LHCN-M2 (cell line): ENCODE measurements around the gene CPED1. TPM values are rescaled to one million over a fixed set of nuclear protein-coding genes. Genes with fewer than 3 reads are reported as not detected.
A peak's percentile ranks its signal among the peaks of the same experiment; 100 is the strongest.

Experiments used
- DNase-seq: peaks from one replicate; pipeline ENCODE4 v3.0.0-alpha.2; 2012; ENCODE audit warnings: low read depth
- polyA plus RNA-seq: library from polyadenylated mRNA; unstranded; fragments of >200 nt; gene quantifications from one replicate; pipeline ENCODE4 v1.2.1, GENCODE V29; 2012; ENCODE audit warnings: missing spikeins
- total RNA-seq: library from RNA; depleted of rRNA; stranded (reverse); fragments of >200 nt; gene quantifications from 2 replicates; pipeline ENCODE4 v1.2.3, GENCODE V29; 2014; rRNA removed

CPED1 gene
- total RNA-seq = 71.4 and 75.8 TPM in 2 replicates
- polyA plus RNA-seq = 28.6 TPM

DNA sequence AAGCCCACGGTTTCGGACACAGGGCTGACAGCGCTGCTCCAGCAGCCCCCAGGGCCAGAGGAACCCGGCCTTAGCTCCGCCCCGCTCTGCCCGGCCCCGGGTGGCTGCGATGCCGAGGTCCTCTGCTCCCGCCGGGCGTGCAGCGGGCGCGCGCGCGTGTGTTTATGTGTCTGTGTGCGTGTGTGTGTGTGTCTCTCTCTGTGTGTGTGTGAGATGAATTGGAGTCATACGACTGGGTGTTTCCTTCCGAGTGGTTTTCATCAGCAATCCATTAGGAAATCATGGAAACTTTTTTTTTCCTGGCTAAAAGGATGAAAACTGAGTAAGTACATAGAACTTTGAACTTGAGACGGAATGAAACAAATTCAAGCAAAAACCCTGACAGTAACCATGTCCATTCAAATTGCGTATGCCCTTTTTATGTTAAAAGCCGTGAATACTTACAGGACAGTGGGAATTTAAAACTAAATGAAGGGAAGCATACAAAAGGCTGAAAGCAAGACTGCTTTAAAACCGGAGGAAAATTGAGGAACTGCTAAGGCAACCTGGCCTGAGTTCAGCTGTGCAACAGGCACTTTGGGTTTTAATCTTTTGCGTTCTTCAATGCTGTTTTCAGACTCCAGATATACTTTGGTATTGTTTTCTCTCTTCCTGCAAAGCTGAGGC, at the start of gene CPED1:
Gene CPED1, plus strand, starts transcription at position 121 of the 666 bp plus-strand sequence. CDS start 911 bp downstream, outside the sequence.
- DNase-seq = peak; percentile 93

DNA sequence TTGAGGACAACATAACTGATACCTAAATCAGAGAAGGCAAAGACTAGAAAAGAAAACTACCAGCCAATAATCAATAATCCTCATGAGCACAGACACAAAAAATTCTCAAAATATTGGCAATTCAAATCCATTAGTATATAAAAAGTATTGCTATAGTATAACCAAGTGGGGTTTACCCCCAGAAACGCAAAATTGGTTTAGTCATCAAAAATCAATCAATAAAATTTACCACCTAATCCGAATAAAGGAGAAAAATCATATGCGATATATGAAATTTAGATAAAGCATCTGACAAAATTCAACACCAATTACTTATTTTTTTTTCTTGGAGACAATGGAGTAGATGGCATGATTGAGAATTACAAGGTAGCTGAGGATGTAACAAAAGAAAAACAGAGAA, 49.2 kb upstream of the CPED1 start:
- DNase-seq = no peak

DNA sequence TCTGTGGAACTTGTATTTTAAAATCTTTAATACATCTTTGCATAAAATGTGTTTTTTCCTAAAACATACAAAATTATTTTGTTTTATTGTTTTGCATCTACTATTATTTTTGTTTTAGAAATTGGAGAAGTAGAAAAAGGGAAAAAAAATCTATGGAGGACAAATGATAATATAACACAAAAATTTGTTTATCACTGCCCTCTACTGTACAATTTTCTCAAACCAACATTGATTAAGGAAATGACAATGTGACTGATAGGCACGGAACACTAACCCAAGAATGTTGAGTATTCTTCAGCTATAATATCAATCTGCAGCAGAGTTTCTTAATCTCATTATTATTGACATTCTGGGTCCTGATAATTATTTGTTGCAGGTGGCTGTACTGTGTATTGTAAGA, 47.4 kb upstream of the CPED1 start:
- peak; percentile 24 for DNase-seq

DNA sequence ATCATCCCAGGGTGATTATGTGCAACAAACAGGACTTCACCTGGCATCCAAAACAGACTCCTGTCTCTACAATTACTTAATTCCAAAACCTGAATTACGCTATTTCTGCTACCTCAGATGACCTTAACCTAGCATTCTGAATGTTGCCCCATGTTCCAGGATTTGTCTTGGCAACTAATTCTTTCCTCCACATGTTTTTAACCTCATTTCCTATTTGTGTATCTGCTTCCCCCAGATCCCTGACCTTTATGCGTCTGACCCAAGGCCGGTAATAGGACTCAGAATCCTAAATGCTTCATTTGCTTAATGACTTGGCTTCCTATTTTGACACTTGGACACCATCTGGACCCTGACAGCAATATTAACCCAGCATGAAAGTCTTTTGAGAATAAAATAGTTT, 46.7 kb upstream of the CPED1 start:
- no peak for DNase-seq

DNA sequence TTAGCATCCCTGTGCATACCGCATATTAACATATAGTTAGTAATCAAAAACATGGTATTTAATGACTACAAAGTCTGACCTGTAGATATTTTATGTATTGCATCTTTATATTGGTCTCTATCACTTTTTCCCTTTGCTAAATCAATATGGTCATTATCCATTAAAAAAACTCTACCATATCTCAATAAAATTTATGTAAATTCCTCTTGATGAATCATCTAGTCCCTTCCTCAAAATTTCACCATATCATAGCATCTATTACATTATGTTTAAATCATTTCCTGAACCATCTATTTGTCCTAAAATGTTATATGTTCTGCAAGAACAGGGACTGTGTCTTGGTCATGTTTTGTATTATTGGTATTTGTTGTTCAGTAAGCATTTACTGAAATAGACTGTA, 45.6 kb upstream of the CPED1 start:
- no peak for DNase-seq

DNA sequence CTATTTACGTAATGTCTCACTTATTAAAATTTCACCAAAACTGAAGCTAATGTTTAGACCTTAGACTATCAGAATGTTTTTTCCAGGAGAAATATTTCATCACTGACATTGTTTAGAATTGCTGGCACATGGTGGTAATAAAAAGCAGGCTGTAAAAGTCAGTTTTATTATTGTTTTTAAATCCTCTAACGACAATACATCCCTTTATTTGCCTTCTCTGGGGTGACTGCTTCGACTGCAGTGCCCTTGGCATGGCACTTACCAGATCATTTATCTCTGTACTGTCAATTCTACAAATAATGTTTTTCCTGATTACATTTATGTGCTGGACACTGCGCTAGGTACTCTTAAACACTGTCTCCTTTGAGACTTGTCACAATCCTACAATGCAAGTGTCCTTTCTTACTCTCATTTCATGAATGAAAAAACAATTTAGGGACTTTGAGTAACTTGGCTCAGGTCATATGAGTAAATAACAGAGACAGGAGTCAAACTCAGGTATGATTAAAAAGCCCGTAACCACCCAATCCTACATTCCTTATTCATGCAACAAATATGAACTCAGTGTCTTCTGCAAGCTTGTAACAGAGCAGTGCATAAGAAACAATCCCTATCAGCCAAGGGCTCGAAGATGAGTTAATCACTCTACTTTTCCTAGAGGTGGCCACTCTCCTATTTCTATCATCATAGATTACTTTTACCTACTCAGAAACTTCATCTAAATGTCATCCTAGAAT, 43.5 kb upstream of the CPED1 start:
- no peak for DNase-seq

DNA sequence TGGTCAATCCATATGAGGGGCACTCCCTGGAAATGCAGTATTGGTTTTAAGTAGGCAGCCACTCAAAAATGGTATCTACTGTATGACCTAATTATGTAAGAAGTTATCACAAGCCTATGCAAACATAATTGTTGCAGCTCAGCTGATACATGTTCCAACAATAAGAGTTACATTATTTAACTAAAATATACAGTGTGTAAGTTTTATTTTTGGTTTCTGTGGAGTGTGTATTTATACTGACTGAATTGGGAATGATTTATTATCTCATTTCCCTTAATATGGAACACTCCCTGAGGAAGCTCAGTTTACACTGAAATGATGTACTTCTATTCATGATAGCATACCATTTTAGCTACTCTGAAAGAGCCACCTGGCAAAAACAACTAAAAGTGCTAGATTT, 40.5 kb upstream of the CPED1 start:
- no peak for DNase-seq

DNA sequence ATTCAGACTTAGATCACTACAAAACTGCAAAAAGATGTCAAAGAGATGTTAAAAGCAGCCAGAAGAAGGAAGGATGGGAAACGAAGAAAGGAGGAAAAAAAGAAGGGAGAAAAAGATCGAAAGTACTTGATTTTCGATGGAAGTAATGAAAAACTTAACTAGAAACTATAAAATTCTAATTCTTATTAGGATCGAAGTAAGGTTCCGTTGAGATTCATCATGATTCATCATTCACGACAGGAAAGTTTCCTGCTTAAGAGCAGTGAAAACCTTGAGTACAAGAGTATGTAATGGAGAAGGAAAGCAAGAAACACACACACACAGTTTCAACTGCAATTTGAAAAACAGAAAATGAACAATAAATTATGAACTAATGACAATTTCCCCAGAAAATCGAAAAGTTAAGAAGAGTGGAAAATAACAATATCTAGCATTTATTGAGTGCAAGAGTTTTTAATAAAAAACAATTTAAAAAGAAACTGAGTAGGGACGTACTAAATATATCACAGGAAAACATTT, 39.1 kb upstream of the CPED1 start:
- no peak for DNase-seq

DNA sequence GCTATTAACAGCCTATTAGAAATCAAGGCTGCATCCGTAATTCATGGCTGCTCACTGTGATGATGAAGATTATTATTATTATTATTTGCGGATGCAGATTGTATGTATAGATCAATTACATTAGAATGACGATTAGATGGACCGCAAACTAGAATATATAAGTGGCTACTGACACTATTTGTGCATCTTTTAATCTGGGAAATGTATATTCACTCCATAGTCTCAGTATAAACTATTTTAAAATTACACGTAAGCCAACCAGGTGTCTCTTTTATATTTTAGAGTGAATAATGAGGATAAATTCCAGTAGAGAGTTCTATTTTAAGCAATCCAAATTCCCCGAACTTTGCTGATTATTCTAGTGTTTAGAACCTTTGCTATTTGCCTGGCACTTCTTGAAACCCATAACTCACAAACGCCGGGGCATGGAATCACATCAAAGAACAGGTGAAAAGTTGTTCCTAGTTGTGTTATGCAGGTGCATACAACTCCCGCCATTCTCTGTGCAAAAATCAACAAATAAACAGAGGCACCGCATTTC, 38.4 kb upstream of the CPED1 start:
- no peak for DNase-seq

DNA sequence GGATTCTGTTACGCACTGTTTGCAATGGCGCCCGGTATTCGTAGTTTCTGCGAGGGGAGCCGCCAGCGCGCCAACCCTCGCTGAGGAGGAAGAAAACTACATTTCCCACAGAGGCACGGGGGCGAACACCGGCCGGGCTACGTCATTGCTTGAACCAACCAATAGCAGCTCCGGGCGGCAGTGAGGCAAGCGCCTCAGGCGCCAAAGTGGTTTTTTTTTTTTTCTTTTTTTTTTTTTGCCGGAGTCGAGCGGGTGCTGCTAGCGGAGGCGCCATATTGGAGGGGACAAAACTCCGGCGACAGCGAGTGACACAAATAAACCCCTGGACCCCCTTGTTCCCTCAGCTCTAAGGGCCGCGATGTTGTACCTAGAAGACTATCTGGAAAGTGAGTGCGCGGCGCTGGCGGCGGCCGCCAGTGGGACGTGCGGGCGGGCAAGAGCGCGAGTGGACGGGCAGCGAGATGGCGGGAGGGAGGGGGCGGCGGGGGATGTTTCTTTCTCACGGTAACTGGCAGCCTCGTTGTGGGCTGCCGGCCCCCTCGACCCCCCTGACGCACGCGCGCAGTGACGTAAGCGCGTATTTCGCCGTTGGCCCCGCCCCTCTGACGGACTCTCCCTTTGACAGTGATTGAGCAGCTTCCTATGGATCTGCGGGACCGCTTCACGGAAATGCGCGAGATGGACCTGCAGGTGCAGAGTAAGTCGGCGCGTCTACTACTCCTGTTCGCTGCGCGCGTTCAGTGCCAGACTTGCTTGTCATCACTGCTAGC, 37.8 kb upstream of the CPED1 start, which contains the start of gene ING3:
Gene ING3, plus strand, starts transcription at position 239 of the 770 bp plus-strand sequence. Its CDS starts 120 bp downstream, at position 359.
- DNase-seq = peak; percentile 98

DNA sequence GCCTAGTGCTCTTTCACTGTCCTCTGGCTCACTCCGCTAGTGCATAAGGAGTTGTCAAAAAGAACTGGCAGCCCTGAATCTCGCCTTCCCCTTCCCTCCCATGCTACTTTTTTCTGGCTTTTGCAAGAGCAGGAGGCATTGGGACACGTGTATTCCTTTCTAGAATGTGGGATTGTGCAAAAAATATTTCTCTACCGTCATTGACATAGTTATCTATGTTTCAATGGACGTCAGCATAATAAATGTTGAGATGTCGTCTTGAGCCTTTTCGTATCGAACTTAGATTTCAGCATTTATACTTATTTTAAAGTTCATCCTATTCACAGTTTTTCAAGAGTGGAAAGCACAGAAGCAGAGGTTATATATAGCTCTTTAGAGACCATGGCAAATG, 37.2 kb upstream of the CPED1 start:
- no peak for DNase-seq

DNA sequence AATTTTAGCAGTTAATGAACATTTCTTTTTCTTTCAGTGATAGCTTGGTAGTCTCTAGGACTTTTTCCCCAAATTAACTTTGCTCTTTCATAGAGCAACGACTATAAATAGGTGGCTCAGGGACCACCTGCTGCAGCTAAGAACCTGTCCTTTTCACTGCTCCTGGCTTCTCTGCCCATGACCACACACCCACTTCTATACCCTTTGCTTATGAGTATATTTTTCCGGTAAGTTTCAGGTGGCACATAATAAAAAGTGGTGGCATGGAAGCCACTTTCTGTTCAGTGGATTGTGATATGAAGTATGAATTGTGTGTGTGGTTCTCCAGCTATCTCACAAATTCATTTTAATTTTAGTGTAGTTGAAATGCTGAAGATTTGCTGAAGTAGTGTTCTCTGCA, 36.7 kb upstream of the CPED1 start:
- DNase-seq = no peak

DNA sequence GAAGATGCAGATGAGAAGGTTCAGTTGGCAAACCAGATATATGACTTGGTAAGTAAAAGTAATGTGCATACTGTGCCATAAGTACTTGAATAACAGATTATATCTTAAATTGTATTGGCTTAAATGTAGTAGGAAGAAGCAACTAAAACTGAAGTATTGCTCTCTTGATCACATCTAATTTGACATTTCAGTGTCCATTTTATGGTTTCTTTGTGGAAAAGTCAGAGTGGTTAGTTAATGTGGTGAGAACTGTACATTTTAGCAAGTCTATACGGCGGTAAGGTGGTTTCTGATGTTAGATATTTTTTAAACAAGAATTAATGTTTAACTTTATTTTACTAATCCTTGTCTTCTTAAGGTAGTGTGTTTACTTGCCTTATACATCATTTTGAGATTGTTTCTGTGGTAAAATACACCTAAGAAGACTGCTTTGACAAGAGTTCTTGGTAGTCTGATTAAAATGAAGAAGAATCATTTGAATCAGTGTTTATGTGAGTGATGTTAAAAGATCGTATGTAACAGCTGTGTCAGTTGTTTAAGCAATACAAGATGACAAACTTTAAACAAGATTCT, 32.8 kb upstream of the CPED1 start:
- no peak for DNase-seq

DNA sequence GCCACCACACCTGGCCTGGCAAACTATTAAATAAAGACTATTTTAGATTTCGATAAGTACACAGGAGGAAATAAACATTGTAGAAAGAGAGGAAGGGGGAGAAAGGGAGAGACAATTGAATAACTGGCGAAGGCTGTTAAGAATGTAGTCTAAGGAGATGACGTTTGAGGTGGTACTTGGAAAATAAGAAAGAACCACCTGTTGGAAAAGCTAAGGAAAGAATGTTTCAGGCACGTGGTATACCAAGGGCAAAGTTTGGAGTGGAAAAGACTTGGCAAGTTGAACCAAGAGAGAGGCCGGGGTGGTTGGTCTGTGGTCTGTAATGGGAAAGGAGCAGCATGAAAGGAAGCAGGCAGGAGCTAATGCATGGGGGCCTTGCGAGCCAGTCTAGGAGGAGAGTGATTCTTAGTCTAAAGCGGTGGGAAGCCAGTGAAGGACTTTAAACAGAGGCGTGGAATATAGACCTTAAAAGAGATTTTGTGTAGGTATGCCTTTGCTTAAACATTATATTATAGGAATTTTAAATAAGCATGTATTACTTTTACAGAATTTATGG, 28.5 kb upstream of the CPED1 start:
- DNase-seq = no peak

DNA sequence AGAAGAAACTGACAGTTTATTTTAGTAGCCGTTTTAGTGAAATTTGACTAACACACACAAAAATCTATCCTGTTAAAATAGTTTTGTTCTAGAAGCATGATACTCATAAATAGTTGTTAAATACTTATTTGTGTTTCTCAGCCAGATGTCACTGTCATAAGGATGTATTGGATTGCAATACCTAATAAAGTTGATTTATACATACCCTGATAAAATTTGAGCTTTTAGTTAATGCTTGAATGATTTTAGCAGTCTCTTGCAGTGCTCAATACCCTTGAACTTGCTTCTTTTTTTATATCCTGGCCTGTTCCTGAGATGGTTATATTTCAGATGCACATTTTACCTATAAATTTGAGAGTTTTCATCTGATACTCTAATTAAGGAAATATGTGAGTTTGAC, 27.8 kb upstream of the CPED1 start:
- no peak for DNase-seq

DNA sequence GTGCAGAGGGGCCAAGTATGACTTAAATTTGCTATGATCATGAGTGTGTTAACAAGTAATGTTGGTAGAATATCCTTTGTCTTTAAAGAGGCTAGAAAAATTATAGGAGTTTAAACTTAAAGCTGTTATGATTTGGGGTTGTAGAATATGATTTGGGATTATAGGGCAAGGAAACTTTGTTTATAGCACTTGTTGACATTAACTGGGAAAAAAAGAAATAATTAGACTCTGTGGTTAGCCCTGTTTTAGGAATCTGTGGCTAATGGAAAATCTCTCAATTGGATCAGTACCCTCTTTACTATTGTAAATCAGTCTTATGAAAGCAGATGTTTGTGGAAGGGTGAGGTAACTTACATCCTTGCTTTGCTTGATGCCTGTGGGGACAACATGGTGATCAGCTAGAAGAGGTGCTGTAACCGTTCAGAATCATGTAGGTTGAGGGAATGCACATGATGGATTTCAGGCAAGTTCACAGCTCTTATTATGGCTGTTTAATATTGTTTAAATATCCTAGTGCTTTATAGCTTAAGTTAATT, 26.8 kb upstream of the CPED1 start:
- no peak for DNase-seq

DNA sequence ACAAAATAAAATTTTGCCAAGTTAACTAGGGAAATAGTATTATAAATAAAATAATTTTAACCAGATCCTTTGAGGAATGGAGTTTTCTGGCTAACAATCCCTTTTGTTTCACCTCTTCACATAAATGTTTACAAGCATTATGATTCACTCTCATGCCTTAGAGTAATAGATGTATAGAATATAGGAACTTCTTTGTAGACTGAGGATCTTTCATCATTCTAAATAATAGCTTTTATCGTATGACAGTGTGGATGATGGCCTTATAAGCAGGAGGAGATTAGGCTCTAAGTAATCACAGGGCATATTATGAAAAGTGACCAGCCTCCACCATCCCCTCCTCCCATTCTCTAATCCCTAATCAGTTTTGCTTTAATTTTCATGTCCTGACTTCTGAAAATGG, 24.4 kb upstream of the CPED1 start:
- DNase-seq = no peak

DNA sequence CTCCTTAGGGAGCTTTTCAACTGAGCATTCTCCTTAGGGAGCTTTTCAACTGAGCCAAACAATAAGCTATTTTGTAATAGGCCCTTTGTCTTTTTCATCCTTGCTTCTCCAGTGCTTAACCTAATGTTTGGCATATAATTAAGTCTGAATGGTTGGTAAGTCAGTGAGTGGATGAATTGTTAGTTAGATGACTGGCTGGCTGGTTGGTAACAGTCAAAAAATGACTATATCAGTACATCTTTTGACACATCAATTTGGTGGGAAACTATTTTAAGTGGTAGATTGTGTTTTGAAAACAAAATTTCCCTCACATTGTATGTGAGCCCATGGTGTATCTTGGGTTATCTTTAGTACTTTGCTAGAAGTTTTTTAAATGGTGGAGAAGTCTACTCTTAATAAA, 21.6 kb upstream of the CPED1 start:
- DNase-seq = no peak

DNA sequence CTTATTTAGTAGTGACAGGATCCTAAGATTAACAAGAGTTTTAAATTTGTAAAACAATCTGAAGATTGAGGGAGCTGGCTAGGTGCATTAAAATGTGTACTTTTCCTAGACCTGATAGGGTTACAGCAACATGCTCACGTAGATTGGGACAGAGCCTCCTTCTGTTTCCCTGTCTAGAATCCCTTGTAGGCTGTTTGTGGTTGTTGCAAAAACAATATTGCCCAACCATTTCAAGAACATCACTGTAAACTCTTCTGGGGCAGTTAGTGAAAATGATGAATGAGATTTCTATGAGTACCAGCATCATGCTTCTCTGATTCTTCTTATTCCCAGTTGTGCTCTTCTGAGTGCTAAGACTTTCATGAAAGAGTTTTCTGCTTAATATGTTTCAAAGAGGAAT, 14.7 kb upstream of the CPED1 start:
- DNase-seq = peak; percentile 61

DNA sequence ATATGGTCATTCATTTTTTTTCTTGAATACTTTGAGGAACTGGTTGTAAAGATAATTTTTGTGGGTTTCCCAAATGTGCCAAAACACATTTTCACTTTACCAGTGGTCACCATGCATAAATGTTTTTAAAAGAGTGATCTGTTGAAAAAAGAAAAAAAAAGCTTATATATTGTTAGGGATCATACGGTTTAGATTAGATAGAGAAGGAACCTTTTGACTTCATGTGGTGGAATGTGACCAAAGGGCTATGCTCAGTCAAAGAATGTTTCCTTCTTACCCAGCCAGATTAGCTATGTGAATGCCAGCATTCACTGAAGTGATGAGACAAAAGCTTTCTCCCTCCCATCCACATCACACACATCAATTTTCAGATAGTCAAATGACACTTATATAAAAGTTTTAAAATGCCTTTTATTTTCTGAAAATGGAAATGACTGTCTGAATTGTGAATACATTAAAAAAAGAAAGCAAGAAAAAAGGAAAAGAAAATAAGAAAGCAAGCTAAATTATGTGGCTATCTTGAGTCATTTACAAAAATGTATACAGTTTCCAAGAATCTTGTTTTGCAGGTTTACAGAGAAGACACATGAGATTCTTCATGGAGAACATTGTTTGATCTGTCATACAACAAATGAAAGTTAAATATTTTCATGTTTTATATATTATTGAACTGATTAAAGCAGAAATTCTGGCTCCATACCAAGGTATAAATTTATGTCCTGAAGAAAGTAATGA, 8.6 kb upstream of the CPED1 start:
- DNase-seq = no peak
